ENCODE data around the gene NRG3.

NRG3 gene

GRCh38 chr10:82477776-82478175, 602.8 kb downstream of the NRG3 start:
- DNase-seq (ENCODE audit: low spot score in 2 of 2) (no peak), ATAC-seq (ENCODE audit: low read depth) (no peak)
- Mint-ChIP-seq H3K4me1 (no peaks in the 10 kb centered on the region), H3K27me3 (no peaks in the 10 kb centered on the region), H3K9me3 (peaks cover 18% of the 10 kb centered on the region), H3K4me3 (no peak overlapping the region), H3K36me3 (no peaks in the 10 kb centered on the region), H3K27ac (no peak overlapping the region)

GRCh38 chr10:82492647-82493046, 617.7 kb downstream of the NRG3 start:
- Mint-ChIP-seq H3K9me3 (peaks cover 11% of the 10 kb centered on the region), H3K27ac (no peak overlapping the region)

GRCh38 chr10:82496114-82496513, 621.1 kb downstream of the NRG3 start:
- Mint-ChIP-seq H3K27ac (no peak overlapping the region), H3K4me1 (no peaks in the 10 kb centered on the region), H3K4me3 (no peak overlapping the region), H3K27me3 (no peaks in the 10 kb centered on the region), H3K9me3 (peaks cover 11% of the 10 kb centered on the region), H3K36me3 (no peaks in the 10 kb centered on the region)
- ATAC-seq (ENCODE audit: low read depth), result no peak
- DNase-seq (ENCODE audit: low spot score in 2 of 2), result no peak

More at GRCh38 chr10:82492647-82493046, 617.7 kb downstream of the NRG3 start:
- H3K27me3 Mint-ChIP-seq, result no peaks in the 10 kb centered on the region
- no peak for ATAC-seq (ENCODE audit: low read depth)
- DNase-seq (ENCODE audit: low spot score in 2 of 2), result no peak
- H3K4me3 Mint-ChIP-seq, result no peak overlapping the region
- H3K36me3 Mint-ChIP-seq, result no peaks in the 10 kb centered on the region
- H3K4me1 Mint-ChIP-seq, result no peaks in the 10 kb centered on the region

GRCh38 chr10:82497439-82497838, 622.4 kb downstream of the NRG3 start:
- no peaks in the 10 kb centered on the region for H3K36me3 Mint-ChIP-seq
- no peaks in the 10 kb centered on the region for H3K27me3 Mint-ChIP-seq
- no peaks in the 10 kb centered on the region for H3K4me1 Mint-ChIP-seq
- H3K9me3 Mint-ChIP-seq, result peaks cover 11% of the 10 kb centered on the region
- no peak overlapping the region for H3K27ac Mint-ChIP-seq
- DNase-seq (ENCODE audit: low spot score in 2 of 2) (no peak), ATAC-seq (ENCODE audit: low read depth) (no peak)
- no peak overlapping the region for H3K4me3 Mint-ChIP-seq

GRCh38 chr10:82498976-82499375, 624.0 kb downstream of the NRG3 start:
- Mint-ChIP-seq H3K36me3 (no peaks in the 10 kb centered on the region), H3K9me3 (peaks cover 11% of the 10 kb centered on the region), H3K27me3 (no peaks in the 10 kb centered on the region), H3K27ac (no peak overlapping the region), H3K4me1 (no peaks in the 10 kb centered on the region), H3K4me3 (no peak overlapping the region)
- DNase-seq (ENCODE audit: low spot score in 2 of 2) (no peak), ATAC-seq (ENCODE audit: low read depth) (no peak)

- Mint-ChIP-seq H3K27me3 (no peaks in the 10 kb centered on the region), H3K4me3 (no peak overlapping the region), H3K27ac (no peak overlapping the region), H3K9me3 (peaks cover 7% of the 10 kb centered on the region), H3K36me3 (no peaks in the 10 kb centered on the region), H3K4me1 (no peaks in the 10 kb centered on the region)
- DNase-seq (ENCODE audit: low spot score in 2 of 2) (no peak), ATAC-seq (ENCODE audit: low read depth) (no peak)
These were observed 630.0 kb downstream of the NRG3 start for GRCh38 chr10:82505009-82505408.

- Mint-ChIP-seq H3K27me3 (no peaks in the 10 kb centered on the region), H3K4me1 (no peaks in the 10 kb centered on the region), H3K27ac (no peak overlapping the region), H3K9me3 (peaks cover 6% of the 10 kb centered on the region), H3K36me3 (no peaks in the 10 kb centered on the region), H3K4me3 (no peak overlapping the region)
- DNase-seq (ENCODE audit: low spot score in 2 of 2), result no peak
- no peak for ATAC-seq (ENCODE audit: low read depth)
These were observed 631.8 kb downstream of the NRG3 start for GRCh38 chr10:82506680-82507376.

GRCh38 chr10:82515256-82515655, 640.3 kb downstream of the NRG3 start:
- Mint-ChIP-seq H3K27me3 (no peaks in the 10 kb centered on the region), H3K27ac (no peak overlapping the region), H3K36me3 (no peaks in the 10 kb centered on the region), H3K9me3 (peaks cover 5% of the 10 kb centered on the region), H3K4me3 (no peak overlapping the region), H3K4me1 (no peaks in the 10 kb centered on the region)
- ATAC-seq (ENCODE audit: low read depth) (no peak), DNase-seq (ENCODE audit: low spot score in 2 of 2) (no peak)

GRCh38 chr10:82529062-82529461, 654.1 kb downstream of the NRG3 start:
- peaks cover 4% of the 10 kb centered on the region for H3K9me3 Mint-ChIP-seq
- ATAC-seq (ENCODE audit: low read depth) (no peak), DNase-seq (ENCODE audit: low spot score in 2 of 2) (no peak)
- H3K27ac Mint-ChIP-seq, result no peak overlapping the region
- H3K27me3 Mint-ChIP-seq, result no peaks in the 10 kb centered on the region
- no peaks in the 10 kb centered on the region for H3K36me3 Mint-ChIP-seq
- H3K4me1 Mint-ChIP-seq, result no peaks in the 10 kb centered on the region
- no peak overlapping the region for H3K4me3 Mint-ChIP-seq

- H3K9me3 Mint-ChIP-seq, result peaks cover 6% of the 10 kb centered on the region
- no peak for ATAC-seq (ENCODE audit: low read depth)
- H3K36me3 Mint-ChIP-seq, result no peaks in the 10 kb centered on the region
- H3K4me1 Mint-ChIP-seq, result no peaks in the 10 kb centered on the region
- no peak for DNase-seq (ENCODE audit: low spot score in 2 of 2)
- no peaks in the 10 kb centered on the region for H3K27me3 Mint-ChIP-seq
- no peak overlapping the region for H3K27ac Mint-ChIP-seq
- H3K4me3 Mint-ChIP-seq, result no peak overlapping the region
These were observed 660.5 kb downstream of the NRG3 start for GRCh38 chr10:82535457-82535856.

GRCh38 chr10:82536668-82537067, 661.7 kb downstream of the NRG3 start:
- H3K4me1 Mint-ChIP-seq, result no peaks in the 10 kb centered on the region
- no peak overlapping the region for H3K27ac Mint-ChIP-seq
- H3K27me3 Mint-ChIP-seq, result no peaks in the 10 kb centered on the region
- H3K4me3 Mint-ChIP-seq, result no peak overlapping the region
- H3K9me3 Mint-ChIP-seq, result peaks cover 6% of the 10 kb centered on the region
- no peaks in the 10 kb centered on the region for H3K36me3 Mint-ChIP-seq
- ATAC-seq (ENCODE audit: low read depth), result no peak
- no peak for DNase-seq (ENCODE audit: low spot score in 2 of 2)

GRCh38 chr10:82538272-82538671, 663.3 kb downstream of the NRG3 start:
- DNase-seq (ENCODE audit: low spot score in 2 of 2) (no peak), ATAC-seq (ENCODE audit: low read depth) (no peak)
- no peaks in the 10 kb centered on the region for H3K27me3 Mint-ChIP-seq
- no peak overlapping the region for H3K27ac Mint-ChIP-seq
- H3K9me3 Mint-ChIP-seq, result peaks cover 6% of the 10 kb centered on the region
- H3K36me3 Mint-ChIP-seq, result no peaks in the 10 kb centered on the region
- H3K4me1 Mint-ChIP-seq, result no peaks in the 10 kb centered on the region
- no peak overlapping the region for H3K4me3 Mint-ChIP-seq

GRCh38 chr10:82543631-82544030, 668.6 kb downstream of the NRG3 start:
- Mint-ChIP-seq H3K36me3 (no peaks in the 10 kb centered on the region), H3K4me1 (no peaks in the 10 kb centered on the region), H3K27me3 (no peaks in the 10 kb centered on the region), H3K27ac (no peak overlapping the region), H3K9me3 (peaks cover 8% of the 10 kb centered on the region), H3K4me3 (no peak overlapping the region)
- ATAC-seq (ENCODE audit: low read depth), result no peak
- no peak for DNase-seq (ENCODE audit: low spot score in 2 of 2)

- Mint-ChIP-seq H3K36me3 (no peaks in the 10 kb centered on the region), H3K27ac (no peak overlapping the region), H3K4me3 (no peak overlapping the region), H3K27me3 (no peaks in the 10 kb centered on the region), H3K9me3 (peaks cover 8% of the 10 kb centered on the region), H3K4me1 (no peaks in the 10 kb centered on the region)
- DNase-seq (ENCODE audit: low spot score in 2 of 2), result no peak
- ATAC-seq (ENCODE audit: low read depth), result no peak
These were observed 669.4 kb downstream of the NRG3 start for GRCh38 chr10:82544377-82544776.

- no peaks in the 10 kb centered on the region for H3K27me3 Mint-ChIP-seq
- H3K4me1 Mint-ChIP-seq, result no peaks in the 10 kb centered on the region
- no peak for DNase-seq (ENCODE audit: low spot score in 2 of 2)
- H3K36me3 Mint-ChIP-seq, result no peaks in the 10 kb centered on the region
- no peak overlapping the region for H3K4me3 Mint-ChIP-seq
- no peak overlapping the region for H3K27ac Mint-ChIP-seq
- peaks cover 8% of the 10 kb centered on the region for H3K9me3 Mint-ChIP-seq
- no peak for ATAC-seq (ENCODE audit: low read depth)
These were observed 676.5 kb downstream of the NRG3 start for GRCh38 chr10:82551506-82551905.

Data from memory B cell (primary cell).